IPS-18c (cell line): ENCODE data around the gene ANO2.

Source experiments
- H3K4me3 ChIP-seq: 2 replicates; pipeline ENCODE4 v1.7.0; 2013; ENCODE audit warnings: low read depth, mild to moderate bottlenecking, low read length, moderate library complexity; ENCODE audit not compliant: insufficient read depth
- H3K9me3 ChIP-seq: one replicate; pipeline ENCODE4 v1.6.1; 2013; ENCODE audit warnings: mild to moderate bottlenecking, low read length, moderate library complexity; ENCODE audit not compliant: control insufficient read depth, insufficient read depth

Gene ANO2

DNA sequence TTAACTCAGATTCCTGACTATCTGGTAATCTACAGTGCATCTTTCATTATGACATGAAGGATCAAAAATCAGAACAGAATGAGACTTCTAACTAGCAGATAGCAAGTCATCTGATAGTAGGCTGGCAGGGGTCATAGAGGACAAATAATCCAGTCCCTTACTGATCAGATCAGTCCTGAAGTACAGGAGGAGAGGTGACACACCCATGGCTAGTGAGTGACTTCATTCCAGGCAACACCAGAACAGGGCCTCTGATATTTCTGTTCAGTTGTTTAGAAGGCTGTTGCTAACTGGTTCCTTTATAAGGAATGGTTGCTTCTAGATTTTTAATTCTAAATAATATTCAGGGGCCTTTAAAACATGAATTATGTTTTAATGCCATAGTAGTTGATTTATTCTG is 291.0 kb downstream of the ANO2 start:
- Histone ChIP-seq H3K9me3 (no peaks in the 10 kb centered on the region), H3K4me3 (no peak overlapping the region)

DNA sequence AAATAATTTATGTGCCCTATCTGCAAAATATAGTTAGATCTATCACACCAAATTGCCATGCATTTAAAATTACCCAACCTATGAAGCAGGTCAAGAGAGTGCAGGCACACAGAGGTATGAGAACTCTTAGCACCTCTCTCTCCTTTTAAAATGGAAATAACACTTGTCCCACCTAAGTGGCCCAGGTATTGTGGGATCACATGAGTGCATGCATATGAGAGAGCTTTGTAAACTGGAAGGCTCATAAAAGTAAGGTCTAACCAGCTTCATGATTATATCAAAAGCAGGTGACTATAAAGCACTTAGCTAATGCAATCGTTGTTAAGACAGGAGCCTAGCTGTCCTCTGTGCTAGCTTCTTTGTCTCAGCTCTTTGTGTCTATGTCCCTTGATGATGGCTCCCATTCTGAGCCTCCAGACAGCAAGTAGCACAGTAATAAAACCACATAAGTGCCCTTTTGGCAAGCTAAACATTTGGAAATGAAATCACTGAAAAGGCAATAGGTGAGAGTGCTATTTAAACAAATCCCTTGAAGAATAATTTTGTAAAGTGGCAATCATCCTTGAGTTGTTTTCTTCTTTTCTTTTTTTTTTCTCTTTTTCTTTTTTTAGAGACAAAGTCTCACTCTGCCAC is 294.1 kb downstream of the ANO2 start:
- H3K9me3 ChIP-seq = no peaks in the 10 kb centered on the region
- H3K4me3 ChIP-seq = no peak overlapping the region

DNA sequence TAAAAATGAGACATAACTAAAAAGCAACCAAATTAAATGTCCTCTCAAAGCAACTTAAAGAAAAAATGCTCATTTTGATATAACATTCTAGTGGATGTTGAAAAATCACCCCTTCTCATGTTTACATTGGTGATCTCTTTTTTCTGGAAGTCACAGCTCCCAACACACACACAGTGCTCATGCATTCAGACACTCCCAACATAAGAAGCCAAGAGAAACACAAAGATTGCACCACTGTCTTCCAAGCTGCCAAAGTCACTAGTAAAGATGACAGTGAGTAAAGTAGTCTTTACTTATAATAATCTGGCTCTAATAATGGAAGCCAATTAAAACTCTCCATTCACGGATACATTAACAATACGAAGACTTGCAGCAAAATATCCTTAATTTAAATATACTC is 294.8 kb downstream of the ANO2 start:
- Histone ChIP-seq H3K9me3 (no peaks in the 10 kb centered on the region), H3K4me3 (no peak overlapping the region)

DNA sequence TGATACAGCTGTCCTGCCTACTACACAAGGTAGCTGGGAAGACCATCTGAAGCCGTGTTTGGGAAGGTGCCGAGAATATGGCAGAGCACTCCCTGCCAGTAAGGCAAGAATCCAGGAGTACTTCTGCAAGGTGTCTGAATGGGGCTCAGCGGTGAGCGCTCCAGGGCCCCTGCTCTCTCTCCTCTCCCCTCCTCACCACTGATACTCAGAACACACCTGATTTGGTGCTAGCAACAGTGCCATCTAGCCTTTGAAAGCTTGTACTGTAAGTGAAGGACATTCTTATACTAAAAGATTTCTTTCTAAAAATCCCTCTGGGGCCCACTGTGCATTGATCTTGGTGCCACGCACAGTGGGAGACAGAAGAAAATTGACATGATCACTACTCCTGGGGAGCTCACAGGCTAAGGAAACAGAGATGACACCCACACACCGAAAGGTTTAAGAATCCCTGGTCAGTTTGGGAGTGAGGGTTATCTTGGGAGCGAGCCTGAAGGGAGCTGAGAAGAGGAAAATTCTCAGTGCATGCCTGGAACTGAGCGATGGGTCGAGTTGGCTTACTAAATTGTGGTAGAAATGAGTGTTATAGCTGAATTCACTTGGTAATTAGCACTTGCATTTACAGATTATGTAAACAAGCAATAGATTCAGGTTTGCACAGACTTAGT is 296.2 kb downstream of the ANO2 start:
- H3K4me3 ChIP-seq = no peak overlapping the region

DNA sequence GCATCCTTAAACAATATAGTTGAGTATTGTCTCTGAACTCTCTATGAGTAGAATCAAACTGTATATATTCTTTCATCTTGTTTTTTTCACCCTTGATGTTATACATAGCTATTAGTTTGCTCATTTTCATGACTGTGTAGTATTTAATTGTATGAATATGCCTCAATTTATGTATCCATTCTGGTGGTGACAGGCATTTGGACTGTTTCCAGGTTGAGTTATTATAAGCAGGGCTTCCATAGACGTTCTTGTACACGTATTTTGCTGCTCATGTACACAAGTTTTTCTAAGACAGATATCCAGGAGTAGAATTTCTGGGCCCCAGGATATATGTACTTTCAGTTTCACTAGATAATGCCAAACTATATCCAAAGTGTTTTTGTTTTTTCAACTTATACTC is 301.8 kb downstream of the ANO2 start:
- H3K4me3 ChIP-seq = no peak overlapping the region
- no peaks in the 10 kb centered on the region for H3K9me3 ChIP-seq

More for the DNA sequence above, 296.2 kb downstream of the ANO2 start:
- no peaks in the 10 kb centered on the region for H3K9me3 ChIP-seq

DNA sequence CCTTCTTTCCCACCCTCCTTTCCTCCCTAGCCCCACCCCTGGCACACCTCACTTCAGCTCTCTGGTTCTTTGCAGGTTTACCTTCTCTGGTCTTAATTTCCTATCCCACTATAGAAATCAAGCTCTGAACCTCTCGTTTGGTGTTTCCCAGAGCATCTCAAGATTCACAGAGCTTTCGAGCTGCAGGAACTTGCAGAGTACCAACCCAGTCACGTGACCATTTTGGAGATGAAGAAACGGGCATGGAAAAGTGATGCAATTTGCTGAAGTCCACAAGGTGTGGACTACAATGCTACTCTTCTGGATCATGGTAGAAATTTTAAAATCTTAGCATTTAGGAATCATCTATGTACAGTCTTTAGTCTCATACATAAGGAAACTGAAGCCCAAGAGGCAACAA is 307.4 kb downstream of the ANO2 start:
- Histone ChIP-seq H3K9me3 (no peaks in the 10 kb centered on the region), H3K4me3 (no peak overlapping the region)

DNA sequence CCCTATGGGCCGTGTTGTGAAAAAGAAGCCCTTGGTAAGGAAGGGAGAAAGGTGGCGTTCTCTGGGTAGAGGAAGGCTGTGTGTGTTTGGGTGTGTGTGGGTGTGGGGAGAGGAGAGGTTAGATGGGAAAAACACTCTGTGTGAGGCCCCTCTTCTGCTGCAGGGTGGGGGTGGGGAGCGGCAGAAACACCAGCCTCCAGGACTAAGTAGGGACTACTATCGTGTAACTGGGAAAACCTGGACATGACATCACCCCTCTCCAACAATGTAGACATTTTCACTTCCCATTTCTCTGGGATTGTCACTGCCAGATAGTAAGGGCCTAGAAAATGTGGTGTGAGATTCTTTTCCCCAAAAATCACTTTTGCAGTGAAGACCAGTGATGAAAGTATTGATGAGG is 308.2 kb downstream of the ANO2 start:
- Histone ChIP-seq H3K4me3 (no peak overlapping the region), H3K9me3 (no peaks in the 10 kb centered on the region)

DNA sequence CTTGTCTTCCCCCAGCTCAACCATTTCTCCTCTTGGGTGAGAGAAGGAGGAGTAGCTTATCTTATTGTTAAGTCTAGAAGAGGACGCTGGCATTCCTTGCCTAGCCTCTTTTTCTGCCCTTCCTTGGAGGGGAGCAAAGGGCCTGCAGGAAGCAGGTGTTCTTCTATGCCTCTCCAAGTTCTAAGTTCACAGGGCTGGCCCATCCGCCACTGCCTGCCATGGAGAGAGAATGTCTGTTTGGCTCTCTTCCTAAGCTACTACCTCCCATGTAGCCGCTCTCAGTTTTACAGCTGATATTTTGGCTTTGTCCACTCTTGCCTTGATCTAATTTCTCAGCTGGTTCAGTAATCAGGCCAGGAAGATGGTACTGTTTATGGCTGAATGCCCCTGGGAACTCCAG is 312.0 kb downstream of the ANO2 start:
- H3K4me3 ChIP-seq = no peak overlapping the region
- H3K9me3 ChIP-seq = no peaks in the 10 kb centered on the region

DNA sequence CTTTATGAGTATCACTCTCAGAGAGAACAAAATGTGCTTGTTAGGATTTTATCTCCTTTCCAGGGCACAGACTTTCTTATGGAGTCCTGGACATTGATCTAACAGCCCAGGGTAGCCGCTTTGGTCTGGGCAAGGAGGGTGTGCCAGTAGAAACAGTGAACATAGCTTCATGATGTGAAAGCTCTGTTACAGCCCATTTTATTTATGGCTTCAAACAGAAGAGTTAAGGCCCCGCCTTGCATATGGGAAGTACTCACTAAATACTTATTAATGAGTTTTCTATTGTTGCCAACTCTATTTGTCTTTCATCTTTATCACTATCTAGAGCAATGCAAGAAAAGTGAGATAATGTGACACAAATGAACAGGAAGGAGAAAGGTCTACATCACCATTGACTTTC is 312.6 kb downstream of the ANO2 start:
- Histone ChIP-seq H3K4me3 (no peak overlapping the region), H3K9me3 (no peaks in the 10 kb centered on the region)

DNA sequence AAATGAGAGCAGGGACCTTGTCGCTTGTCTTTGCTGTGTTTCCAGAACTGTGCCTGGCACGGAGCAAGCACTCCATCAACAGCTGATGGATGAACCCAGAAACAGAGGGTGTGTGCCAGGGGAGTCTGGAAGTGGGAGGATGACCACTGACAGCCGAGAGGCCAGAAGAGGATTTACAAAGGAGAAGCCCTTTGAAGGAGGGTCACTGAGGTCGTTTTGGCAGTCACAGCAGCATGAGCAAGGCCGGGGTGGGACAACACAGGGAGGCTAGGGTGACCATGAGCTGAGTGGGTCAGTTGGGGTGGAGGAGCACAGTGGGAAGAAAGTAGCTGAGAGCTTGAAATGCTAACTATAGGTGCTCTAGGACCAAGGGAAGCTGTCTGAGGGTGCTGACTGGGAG is 313.6 kb downstream of the ANO2 start:
- no peaks in the 10 kb centered on the region for H3K9me3 ChIP-seq
- no peak overlapping the region for H3K4me3 ChIP-seq

DNA sequence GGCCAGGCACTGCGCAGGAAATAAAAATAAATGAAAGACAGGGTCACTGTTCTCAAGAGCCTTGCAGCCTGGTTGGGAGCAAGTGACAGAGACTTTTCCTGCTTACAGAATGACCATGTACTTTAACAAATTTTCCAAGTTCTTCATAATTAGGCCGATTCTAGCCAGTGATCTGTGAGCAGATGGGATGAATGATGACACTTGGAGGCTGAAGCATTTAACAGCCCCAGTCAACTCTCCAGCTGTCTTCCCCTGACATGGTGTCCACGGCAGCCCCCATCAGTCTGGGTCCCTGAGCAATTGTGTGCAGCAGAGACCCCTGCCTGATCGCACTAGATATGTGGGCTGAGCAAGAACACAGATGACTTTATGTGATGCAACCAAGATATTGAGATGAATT is 314.3 kb downstream of the ANO2 start:
- H3K4me3 ChIP-seq = no peak overlapping the region
- H3K9me3 ChIP-seq = no peaks in the 10 kb centered on the region

DNA sequence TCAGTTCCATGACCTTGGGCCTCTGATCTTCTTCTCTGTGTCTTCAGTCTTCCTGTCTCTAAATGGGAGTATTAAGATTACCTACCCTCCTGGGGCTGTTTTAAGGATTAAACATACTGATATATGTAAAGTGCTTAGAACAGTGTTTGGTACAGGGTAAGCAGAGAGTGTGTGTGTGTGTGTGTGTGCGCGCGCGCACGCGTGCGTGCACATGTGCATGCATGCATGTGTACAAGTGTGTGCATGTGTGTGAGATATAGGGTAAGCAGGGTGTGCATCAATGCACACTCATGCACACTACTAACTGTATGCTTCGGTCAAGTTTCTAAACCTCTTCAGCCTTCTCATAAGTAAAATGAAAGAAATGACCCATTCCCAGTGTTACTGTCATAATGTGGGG is 316.6 kb downstream of the ANO2 start:
- Histone ChIP-seq H3K9me3 (no peaks in the 10 kb centered on the region), H3K4me3 (no peak overlapping the region)

DNA sequence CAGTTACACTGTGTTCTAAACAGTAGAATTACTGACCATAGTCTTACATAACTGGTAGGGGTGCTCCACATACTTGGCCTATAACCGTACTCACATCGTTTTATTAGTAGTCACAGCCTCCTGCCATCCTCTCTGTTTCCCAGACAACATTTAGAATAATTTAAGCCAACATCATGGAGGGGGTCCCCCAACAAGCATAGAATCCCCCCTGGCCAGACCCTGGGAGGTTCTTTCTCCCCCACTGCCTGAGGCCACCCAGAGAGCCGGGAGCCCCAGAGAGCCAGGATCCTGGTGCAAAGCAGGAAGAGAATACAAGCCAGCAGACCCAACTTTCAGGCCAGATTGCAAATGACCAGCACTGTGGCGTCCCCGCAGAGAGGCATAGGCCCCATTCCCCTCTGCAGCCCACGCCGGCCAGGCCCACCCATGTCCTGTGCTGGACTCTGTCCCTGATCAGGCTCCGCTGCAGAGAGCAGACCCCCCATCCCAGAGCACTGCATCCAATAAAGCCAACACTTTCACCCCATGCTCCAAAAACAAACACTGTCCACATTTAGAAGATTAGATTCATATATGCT is 317.9 kb downstream of the ANO2 start:
- Histone ChIP-seq H3K9me3 (no peaks in the 10 kb centered on the region), H3K4me3 (no peak overlapping the region)

DNA sequence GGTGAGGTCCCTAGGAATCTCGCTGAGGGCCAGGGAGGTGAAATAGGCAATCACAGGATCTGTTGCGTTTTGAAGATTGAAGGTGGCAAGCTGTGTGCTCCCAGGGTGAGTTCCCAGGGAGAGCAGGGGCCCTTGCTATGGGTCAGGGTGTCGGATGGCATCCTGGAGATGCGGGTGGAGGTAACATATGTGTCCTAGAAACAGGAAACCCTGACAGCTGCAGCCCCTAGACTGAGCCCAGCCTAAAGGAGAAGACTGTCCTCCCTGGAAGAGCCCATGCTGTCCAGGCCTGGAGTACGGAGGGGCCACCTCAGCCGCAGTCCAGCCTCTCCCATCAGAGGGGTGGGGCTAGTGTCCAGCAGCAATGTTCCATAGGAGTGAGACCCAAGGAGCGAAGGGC is 318.9 kb downstream of the ANO2 start:
- Histone ChIP-seq H3K9me3 (no peaks in the 10 kb centered on the region), H3K4me3 (no peak overlapping the region)

DNA sequence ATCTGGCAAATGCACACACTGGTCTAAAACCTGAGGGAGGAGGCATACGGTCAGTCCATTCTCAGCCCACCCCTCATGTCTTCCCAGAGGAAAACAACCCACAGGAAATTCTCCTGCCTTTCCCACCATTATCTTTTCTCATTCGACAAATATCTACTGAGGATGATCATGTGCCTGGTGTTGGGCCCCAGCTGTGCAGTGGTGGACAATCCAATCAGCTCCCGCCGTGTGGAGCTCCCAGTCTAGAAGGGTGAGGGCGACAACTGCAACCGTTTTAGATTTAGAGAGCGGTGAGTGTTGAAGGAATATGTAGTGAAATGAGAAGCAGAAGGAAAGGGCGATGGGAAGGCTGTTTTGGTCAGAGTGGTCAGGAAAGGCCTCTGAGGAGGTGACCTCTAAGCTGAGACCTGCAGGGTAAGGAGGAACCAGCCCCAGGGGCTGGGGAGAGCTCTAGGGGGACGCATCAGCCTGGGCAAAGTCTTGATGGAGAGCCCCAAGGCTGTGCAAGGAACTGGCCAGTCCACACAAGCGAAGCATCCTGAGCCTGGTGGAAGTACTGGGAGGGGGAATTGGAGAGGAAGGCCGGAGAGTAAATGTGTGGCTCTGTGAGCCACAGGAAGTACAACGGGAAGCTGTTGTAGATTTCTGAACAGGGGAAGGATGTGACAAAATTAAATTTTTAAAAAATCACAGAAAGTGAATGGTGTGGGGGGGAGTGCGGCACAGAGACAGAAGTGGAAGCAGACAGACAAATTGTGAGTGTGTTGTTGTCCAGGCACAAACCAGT is 320.4 kb downstream of the ANO2 start:
- no peak overlapping the region for H3K4me3 ChIP-seq
- H3K9me3 ChIP-seq = no peaks in the 10 kb centered on the region

DNA sequence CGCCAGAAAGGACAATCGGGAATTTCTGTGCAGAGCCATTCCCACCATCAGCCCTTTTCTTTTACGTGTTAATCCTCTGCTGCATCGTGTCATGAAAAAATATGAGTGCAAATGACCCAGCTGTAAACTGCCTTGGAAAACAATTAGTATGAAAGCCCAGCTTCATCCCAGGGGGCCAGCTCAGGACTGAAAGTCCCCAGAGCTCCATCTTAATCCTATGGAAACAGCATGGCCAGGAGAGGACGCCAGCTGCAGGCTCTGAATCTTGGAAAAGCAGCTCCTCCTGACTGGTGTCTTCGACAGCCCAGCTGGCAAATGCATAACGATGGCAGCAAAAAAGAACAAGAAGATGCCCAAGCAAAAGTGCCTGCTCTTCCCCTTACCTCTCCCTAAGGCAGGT is 321.6 kb downstream of the ANO2 start:
- H3K9me3 ChIP-seq = no peaks in the 10 kb centered on the region
- no peak overlapping the region for H3K4me3 ChIP-seq

DNA sequence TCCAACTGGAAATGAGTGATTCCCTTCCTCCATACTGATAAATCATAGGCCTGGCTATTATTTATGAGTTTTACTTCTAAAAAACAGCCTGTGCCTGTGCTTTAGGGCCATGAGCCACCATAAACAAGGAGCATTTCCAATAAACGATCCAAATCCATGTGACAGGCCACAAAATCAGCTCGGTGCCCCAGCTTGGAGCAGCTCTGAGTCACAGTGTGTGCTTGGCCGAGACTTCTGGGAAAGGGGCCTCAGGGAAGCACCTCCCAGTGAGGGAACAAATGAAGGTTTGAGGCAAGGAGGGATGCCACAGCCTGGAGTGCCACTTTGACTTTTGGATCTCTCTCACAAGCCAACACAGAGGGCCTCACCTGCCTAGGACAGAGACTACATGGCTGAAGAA is 322.8 kb downstream of the ANO2 start:
- H3K9me3 ChIP-seq = no peaks in the 10 kb centered on the region
- no peak overlapping the region for H3K4me3 ChIP-seq

DNA sequence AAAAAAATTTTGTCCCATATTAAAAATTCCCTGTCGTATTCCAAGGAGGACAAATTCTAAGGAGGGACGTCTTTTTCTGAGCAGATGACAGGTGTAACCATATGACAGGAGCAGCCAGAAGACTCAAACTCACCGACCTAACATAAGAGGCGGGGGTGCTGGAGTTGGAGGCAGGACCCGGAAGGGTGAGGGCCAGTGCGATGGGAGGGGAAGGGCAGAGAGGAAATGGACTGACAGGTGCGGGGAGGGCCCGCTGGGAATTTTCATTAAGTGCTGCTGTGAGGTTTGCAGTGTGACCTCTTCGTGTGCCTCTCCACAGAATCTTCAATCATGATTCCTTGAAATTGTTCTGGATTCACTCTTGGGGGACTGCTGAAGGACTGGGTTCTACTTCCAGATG is 323.7 kb downstream of the ANO2 start:
- Histone ChIP-seq H3K4me3 (no peak overlapping the region), H3K9me3 (no peaks in the 10 kb centered on the region)
